ENCODE data around the gene IL16. TPM values are rescaled to one million over a fixed set of nuclear protein-coding genes. Genes with fewer than 3 reads are reported as not detected.

The IL16 gene
- total and polyA plus RNA-seq, 10 donors: 93.9 to 159 (median 128) TPM

DNA sequence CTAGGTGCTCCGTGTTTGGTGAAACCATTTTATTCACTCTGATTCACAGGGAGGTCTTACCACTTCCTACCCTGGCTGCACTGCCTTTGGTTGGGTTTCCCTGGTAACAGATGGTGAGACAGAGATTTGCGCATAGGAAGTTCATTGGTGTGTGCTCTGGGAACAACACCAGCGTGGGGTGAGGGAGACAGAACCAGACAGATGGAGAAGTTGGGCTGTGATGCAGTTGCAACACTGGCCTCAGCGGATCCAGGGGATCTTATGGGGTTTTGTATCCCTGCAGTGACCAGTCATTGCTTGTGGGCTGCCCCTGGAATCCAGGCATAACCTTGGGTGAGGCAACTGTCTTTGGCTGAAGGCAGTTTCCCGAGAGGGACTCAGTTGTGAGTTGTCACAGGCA lies 12.5 kb upstream of the IL16 start:
- WGBS, 5 donors: 33 to 56% (median 55%) methylated on average over 5 of the region's 5 CpGs
- TF ChIP-seq, protein P1, sequence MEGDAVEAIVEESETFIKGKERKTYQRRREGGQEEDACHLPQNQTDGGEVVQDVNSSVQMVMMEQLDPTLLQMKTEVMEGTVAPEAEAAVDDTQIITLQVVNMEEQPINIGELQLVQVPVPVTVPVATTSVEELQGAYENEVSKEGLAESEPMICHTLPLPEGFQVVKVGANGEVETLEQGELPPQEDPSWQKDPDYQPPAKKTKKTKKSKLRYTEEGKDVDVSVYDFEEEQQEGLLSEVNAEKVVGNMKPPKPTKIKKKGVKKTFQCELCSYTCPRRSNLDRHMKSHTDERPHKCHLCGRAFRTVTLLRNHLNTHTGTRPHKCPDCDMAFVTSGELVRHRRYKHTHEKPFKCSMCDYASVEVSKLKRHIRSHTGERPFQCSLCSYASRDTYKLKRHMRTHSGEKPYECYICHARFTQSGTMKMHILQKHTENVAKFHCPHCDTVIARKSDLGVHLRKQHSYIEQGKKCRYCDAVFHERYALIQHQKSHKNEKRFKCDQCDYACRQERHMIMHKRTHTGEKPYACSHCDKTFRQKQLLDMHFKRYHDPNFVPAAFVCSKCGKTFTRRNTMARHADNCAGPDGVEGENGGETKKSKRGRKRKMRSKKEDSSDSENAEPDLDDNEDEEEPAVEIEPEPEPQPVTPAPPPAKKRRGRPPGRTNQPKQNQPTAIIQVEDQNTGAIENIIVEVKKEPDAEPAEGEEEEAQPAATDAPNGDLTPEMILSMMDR (IDR thresholded peaks at IDR 0.05 in 8 of 11, conservative IDR thresholded peaks at IDR 0.05 in 3 of 11): no peak
- TF ChIP-seq POLR2AphosphoS5 (IDR thresholded peaks at IDR 0.05) (no peak), POLR2A (IDR thresholded peaks at IDR 0.05) (no peak)
- no peak overlapping the region for H3K27ac ChIP-seq
- no peaks in the 10 kb centered on the region for H3K9me3 ChIP-seq
- no peak overlapping the region for H3K4me3 ChIP-seq
- H3K27me3 ChIP-seq (replicated peaks in 1 of 7): peaks cover 0 to 39% (median 0%) of the 10 kb centered on the region in 7 donors
- no peak for DNase-seq
- intact Hi-C loops (cut with DNase I; ENCODE audit: low total_unique reads): no loop called here
- H3K36me3 ChIP-seq: no peaks in the 10 kb centered on the region
- H3K4me1 ChIP-seq: peaks cover 0 to 6% (median 2%) of the 10 kb centered on the region in 6 donors

DNA sequence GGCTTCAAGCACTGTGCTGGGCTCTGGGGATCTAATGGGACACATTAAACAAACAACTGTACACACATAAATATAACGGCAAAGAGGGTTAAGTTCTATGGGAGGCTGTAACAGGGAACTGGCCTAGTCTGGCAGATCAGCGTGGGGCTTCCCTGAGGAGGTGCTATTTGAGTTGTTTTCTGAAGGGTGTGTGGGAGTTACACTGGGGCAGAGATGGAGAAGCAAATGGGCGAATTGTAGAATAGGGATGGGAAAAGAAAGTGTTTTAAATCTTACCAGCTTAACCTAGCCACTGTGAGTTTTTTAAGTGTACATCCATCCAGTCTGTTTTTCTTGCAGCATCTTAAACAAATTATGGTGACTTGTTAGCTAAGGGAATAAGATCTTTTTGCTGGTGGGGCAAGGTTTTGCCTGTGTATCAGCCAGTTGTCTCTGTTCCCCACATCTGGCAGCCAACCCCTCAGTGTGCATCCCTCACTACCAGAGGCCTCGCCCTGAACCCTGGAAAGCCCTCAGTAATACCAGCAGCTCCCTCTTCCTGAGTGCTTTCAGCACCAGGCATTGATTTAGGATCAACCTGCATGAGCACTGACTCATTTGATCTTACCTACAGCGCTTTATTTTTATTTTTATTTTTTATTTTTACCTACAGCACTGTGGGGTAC lies 10.9 kb upstream of the IL16 start:
- intact Hi-C loops (cut with DNase I; ENCODE audit: low total_unique reads): no loop called here
- Histone ChIP-seq H3K27me3 (replicated peaks in 1 of 7) (peaks cover 0 to 38% (median 0%) of the 10 kb centered on the region in 7 donors), H3K9me3 (no peaks in the 10 kb centered on the region), H3K4me3 (no peak overlapping the region), H3K36me3 (no peaks in the 10 kb centered on the region), H3K27ac (no peak overlapping the region), H3K4me1 (peaks cover 0 to 11% (median 2%) of the 10 kb centered on the region in 6 donors)
- 68 to 89% (median 81%) methylated on average over 5 of the region's 5 CpGs for WGBS, 5 donors
- no peak for DNase-seq
- no peak for TF ChIP-seq POLR2AphosphoS5 (IDR thresholded peaks at IDR 0.05)
- no peak for TF ChIP-seq POLR2A (IDR thresholded peaks at IDR 0.05)
- TF ChIP-seq, protein P1 (IDR thresholded peaks at IDR 0.05 in 8 of 11, conservative IDR thresholded peaks at IDR 0.05 in 3 of 11): no peak

DNA sequence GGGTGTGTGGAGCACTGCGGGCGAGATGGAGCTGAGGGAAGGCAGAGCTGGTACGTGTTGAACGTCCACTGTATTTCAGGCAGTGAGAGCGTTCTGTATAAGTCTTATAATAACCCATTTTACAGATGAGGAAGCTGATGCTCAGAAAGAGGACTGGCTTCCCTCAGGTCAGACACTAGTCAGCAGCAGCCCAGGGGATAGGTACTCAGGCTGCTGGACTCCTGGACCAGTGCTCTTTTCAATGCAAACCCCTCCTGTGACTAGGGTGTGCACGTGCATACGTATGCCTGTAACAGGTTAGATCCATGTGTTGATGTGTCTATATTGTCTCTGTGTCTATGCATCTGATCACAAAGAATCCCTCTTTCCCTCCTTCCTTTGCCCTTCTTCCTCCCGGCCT lies 8.3 kb upstream of the IL16 start:
- intact Hi-C loops (cut with DNase I; ENCODE audit: low total_unique reads): no loop called here
- Histone ChIP-seq H3K9me3 (no peaks in the 10 kb centered on the region), H3K4me3 (no peak overlapping the region), H3K27me3 (replicated peaks in 1 of 7) (peaks cover 0 to 12% (median 0%) of the 10 kb centered on the region in 7 donors), H3K4me1 (peaks cover 0 to 8% (median 0%) of the 10 kb centered on the region in 6 donors), H3K36me3 (no peaks in the 10 kb centered on the region), H3K27ac (no peak overlapping the region)
- WGBS, 5 donors: 88 to 93% (median 89%) methylated on average over 8 of the region's 8 CpGs
- no peak for DNase-seq
- TF ChIP-seq POLR2AphosphoS5 (IDR thresholded peaks at IDR 0.05): no peak
- TF ChIP-seq, protein P1 (IDR thresholded peaks at IDR 0.05 in 8 of 11, conservative IDR thresholded peaks at IDR 0.05 in 3 of 11): no peak
- TF ChIP-seq POLR2A (IDR thresholded peaks at IDR 0.05): no peak

DNA sequence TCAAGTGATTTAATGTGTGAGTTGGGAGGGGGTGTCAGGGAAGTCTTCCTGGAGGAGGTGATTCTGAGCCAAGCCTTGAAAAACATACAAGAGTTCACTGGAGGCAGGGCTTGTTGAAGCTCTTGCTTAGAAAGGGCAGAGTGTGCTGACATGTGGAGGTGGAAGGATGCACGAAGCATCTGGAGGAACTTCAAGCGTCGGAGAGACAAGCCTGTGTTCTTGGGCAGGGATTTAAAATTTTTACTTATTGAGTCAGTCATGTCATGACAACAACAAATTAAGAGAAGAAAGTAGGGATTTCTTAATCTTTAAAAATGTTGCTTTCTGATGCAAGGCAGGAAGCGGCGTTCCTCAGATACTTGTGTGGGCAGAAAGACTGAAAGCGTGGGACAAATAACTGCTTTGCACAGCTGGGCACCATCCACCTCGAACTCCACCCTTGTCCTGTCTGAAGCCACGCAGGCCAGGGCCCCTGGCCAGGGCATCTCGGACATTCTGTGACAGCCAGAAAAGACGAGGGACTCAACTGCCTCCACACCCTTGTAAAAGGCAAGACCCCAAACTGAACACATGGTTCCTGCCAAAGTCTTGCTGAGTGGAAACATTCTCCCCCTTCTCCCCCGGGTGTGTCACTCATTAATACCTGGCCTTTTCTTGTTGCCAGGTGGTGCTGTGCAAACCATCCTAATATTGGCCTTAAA lies 6.9 kb upstream of the IL16 start:
- Histone ChIP-seq H3K36me3 (no peaks in the 10 kb centered on the region), H3K27me3 (replicated peaks in 1 of 7) (no peaks in the 10 kb centered on the region), H3K4me3 (no peak overlapping the region), H3K9me3 (no peaks in the 10 kb centered on the region), H3K27ac (peak overlapping the region in 6 of 8 donors; percentile 44 to 74 (median 58)), H3K4me1 (peaks cover 0 to 5% (median 0%) of the 10 kb centered on the region in 6 donors)
- DNase-seq: no peak
- 53 to 72% (median 62%) methylated on average over 11 of the region's 11 CpGs for WGBS, 5 donors
- TF ChIP-seq POLR2A (IDR thresholded peaks at IDR 0.05): no peak
- TF ChIP-seq, protein P1 (IDR thresholded peaks at IDR 0.05 in 8 of 11, conservative IDR thresholded peaks at IDR 0.05 in 3 of 11): no peak
- TF ChIP-seq POLR2AphosphoS5 (IDR thresholded peaks at IDR 0.05): peak in 2 of 3 donors; percentile 32 to 57
- intact Hi-C loops (cut with DNase I; ENCODE audit: low total_unique reads): no loop called here
